Measurements from ENCODE around the gene AMIGO1.
"Not testable (repeated sequence)": the region's sequence is repeated elsewhere in the genome, so short reads cannot be mapped to it uniquely, and the experiment has no call there.

The AMIGO1 gene

DNA sequence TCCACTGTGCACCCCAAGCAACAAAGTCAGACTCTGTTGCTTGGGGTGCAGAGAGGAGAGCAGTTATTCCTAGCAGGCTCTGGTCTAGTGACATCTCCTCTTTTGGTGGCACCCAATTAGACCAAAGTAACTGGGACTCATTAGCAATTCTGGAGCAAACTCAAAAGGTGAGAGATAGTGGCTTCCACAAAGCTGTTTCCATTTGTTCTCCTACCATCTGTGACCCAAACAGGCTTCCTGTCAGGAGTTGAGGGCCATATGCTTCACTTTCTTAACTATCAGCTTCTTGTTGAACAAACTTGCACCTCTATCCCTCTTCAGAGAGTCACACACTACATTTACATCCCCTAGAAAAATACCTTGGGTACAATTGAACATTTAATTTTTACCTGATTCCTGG, 27.3 kb downstream of the AMIGO1 start:
- no peak for DNase-seq

DNA sequence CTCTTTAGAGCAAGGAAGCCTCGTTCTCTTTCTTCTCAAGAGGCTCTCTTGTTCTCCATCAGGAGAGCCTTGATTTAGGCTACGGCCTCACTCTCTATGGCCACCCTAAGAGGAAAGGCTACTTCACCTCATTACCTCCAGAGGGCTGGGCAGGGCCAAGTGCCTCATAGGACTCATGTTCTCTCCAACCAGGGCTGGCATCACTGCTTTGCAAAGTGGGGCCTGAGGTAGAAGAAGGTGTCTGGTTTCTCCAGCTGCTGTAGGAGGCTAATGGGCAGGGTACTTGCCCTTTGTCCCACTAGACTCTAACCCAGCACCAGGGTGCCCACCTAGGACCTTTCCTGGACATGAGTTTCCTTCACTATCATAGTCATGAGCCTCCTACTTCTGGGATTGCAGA, 27.9 kb downstream of the AMIGO1 start:
- DNase-seq = no peak

DNA sequence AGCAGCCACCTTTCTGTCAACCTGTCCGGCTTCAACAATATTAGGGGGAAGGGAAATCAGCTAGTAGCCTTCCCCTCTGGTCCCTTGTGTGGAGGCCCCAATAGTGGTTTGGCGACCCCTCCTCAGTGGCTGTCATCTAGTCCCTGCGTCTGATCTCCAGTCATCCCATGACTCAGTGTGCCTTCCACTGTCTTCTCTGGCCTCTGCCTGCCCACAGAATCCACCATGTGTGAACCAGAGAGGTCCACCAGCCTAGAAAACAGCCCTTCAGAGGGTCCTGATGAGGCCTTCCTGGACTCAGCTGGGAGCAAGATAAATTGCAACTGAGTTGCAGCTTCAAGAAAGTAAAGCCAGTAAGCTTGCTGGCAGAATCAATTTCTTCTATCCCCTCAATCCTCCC, 29.6 kb downstream of the AMIGO1 start:
- no peak for DNase-seq

DNA sequence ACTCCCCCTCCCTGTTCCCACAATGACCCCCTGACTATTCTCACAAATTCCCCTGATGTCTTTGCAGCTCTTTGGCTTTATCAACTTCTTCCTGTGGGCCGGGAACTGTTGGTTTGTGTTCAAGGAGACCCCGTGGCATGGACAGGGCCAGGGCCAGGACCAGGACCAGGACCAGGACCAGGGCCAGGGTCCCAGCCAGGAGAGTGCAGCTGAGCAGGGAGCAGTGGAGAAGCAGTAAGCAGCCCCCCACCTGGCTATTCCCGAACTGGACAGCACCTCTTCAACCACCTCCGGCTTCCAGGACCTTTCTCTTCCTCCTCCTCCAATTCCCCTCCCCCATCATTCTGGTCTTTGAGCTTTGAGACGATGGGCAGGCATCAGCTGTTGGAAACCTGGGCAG, 30.2 kb downstream of the AMIGO1 start:
- DNase-seq = no peak

DNA sequence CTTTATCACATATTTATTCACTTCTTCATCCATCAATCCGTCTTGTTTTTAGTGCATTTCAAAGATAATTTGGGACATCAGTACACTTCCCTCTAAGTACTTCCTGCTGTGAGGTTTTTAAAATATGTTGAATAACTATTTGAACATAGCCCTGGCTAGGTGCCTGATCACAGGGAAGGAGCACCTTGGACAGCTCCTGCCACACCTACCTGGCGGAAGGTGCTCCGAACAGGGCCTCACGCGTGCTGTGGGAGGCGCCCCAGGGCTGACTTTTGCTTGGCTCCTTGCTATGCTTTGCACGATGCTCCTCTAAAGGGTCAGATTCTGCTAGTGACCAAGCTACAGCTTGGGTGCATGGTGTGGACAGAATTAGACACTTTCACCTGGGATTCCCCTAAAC, 30.7 kb downstream of the AMIGO1 start:
- DNase-seq = no peak

DNA sequence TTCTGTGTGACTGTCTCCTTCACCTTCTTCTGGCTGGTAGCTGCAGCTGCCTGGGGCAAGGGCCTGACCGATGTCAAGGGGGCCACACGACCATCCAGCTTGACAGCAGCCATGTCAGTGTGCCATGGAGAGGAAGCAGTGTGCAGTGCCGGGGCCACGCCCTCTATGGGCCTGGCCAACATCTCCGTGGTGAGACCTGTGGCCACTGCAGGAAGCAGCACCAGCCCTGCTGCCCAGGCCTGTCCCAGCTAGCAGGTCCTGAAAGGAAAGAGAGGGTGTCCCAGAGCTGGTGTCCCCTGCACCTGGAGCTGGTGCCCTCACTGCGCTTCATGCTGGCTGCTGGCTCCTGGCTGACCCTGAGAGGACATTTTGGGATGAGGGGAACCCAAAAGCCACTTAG, 31.7 kb downstream of the AMIGO1 start:
- no peak for DNase-seq

DNA sequence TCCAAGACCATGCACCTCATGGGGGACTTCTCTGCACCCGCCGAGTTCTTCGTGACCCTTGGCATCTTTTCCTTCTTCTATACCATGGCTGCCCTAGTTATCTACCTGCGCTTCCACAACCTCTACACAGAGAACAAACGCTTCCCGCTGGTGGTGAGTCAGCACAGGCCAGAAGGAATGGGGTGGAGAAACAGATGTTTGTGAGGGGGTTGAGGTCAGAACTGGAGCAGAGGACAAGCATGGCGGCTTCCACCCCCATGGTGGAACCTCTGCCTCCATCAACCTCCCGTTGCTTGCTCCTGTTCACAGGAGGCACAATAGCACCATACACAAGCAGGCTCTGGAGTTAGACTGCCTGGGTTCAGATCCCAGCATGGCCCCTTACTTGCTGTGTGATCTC, 32.7 kb downstream of the AMIGO1 start:
- no peak for DNase-seq

DNA sequence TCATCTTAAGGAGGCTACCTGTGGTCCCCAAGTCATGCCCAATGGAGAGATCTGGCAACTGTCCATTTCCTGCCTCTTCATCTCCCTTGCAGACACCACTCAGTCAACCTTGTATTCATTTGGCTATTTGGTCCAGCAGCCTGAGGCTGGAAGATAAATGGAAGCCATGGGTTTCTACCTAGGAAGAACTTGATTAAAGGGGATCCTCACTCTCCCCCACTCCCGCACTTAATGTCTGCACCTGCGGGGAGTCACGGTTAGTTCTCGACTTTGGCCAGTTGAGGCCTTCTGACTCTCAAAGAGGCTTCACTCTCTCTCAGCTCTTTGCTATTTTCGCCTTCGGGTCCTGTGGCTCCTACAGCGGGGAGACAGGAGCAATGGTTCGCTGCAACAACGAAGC, 34.3 kb downstream of the AMIGO1 start:
- DNase-seq = no peak

DNA sequence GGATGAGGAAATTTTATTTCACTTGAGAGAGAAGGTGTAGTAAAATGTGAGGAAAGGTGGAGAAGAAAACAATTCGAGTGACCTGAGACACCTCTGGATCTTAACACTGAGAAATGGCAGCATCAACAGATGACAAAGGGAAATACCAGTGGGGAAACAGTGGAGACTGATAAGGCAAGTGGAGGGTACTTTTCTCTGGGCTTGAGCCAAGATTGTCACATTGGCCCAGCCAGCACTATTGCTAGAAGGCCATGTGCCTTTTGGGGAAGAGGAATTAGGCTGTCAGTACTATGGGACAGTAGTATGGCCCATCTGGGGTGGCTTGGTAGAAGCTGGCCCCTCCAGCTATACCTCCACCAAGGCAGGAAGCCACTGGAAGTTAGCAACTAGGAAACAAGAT, 34.8 kb downstream of the AMIGO1 start:
- DNase-seq = no peak

DNA sequence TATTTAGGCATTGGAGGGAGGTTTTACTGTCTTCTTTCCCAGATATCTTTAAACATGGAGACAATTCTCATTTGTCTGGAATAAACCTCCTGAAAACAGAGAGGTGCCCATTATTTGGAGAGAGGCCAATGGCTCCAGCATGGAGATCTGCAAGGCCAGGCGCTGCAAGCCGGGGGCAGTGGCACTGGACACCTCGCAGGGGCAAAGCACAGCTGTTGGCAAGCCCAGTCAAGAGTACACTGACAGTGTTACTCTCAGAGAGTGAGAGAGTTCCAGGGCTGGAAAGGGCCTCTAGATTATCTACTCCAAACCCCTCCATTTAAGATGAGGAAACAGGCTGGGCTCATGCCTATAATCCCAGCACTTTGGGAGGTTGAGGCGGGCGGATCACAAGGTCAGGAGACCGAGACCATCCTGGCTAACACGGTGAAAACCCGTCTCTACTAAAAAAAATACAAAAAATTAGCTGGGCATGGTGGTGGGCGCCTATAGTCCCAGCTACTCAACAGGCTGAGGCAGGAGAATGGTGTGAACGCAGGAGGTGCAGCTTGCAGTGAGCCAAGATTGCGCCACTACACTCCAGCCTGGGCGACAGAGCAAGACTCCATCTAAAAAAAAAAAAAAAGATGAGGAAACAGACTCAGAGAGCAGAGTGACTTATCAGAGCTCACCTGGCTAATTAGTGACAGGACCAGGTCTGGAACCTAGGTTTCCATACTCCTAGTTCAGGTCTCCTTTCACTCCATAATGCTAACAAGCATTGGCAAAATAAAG, 36.1 kb downstream of the AMIGO1 start:
- not testable (repeated sequence) for DNase-seq

DNA sequence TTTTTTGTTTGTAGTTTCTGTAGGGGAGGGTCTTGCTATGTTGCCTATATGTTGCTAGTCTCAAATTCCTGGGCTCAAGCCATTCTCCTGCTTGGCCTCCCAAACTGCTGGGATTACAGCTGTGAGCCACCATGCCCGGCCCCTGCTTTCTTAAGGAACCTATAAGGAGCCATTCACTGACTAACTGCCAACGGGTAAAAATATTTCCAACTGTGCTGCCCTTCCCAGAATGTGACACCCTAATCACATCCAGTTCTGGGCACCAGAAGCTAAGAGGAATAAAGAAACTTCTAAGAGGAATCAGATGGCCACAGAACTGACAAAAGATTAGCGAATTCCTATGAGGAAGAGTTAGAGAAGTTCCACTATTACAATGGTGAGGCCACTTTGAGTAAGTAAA, 36.7 kb downstream of the AMIGO1 start:
- DNase-seq = no peak

DNA sequence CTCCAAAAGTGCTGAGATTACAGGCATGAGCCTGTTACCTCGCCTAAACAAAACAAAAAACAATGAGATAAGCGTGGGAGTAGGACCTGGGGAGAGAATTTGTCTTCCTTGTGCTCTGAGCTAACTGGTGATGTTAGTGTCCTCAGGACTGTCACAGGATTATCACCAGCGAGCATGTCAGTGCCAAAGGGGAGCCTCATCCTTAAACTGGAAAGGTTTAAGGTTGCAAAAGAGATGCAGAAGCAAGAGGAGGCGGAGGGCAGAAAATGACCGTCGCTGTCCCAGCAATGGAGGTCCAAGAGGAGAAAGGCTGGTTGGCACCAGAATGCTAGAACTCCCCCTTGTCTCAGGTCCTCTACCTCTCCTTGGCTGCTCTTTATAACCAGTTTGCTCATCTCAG, 39.3 kb downstream of the AMIGO1 start:
- DNase-seq = no peak

DNA sequence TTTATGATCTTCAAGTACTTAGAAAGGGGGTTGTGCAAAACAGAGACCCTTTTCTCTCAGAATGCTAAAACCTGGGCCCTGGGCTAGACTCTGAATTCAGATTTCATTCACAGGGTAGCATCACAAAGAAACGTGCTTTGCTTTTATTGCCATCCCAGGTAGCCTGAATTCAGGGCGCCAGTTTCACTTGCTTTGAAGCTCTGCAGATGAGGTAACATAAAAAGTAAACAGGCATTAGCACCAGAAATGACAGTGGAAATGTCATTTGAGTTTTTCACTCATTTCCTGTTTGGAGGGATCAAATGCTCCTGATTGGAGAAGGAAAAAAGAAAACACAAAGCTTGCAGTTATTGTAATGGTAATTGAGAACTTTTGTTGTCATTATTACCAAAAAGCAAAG, 40.6 kb downstream of the AMIGO1 start:
- no peak for DNase-seq

DNA sequence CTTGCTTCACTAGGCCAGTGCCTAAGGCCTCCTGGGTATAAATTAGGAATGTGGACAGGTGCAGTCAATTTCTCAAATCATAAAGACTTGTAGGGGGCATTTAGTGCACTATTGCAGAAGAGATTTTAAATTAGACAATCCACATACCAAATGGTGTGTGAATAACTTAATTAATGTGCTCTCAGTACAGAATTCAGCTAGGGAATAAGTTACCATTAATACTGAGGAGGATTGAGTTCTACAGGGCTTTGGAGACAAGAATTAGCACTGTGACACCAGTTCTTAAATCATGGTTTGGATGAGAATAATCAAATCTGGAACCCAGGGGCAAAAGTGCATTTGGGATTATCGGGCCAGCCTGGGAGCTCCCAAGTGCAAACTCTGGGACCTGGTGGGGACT, 41.5 kb downstream of the AMIGO1 start:
- no peak for DNase-seq

DNA sequence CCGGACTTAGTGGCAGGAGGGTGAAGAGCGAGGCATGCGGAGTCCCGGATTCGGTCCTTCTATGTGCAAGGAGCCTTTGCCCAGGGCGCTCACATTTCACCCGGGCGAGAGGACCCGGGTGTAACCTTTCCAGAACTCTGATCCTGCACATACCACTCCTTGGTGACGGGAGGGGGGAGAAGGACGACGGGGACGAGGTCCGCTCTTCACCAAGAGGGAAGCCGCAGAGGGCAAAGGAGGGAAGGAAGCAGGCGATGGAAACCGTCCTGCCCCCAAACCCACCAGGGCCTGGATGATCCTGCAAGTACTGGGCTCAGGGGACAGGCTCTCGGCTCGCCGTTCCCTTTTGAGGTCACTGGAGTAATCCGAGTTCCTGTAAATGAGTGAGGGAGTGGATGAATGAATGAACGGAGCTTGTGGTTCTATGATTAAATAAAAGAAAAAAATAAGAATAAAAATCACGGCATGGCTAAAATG, 42.2 kb downstream of the AMIGO1 start:
- DNase-seq = no peak

DNA sequence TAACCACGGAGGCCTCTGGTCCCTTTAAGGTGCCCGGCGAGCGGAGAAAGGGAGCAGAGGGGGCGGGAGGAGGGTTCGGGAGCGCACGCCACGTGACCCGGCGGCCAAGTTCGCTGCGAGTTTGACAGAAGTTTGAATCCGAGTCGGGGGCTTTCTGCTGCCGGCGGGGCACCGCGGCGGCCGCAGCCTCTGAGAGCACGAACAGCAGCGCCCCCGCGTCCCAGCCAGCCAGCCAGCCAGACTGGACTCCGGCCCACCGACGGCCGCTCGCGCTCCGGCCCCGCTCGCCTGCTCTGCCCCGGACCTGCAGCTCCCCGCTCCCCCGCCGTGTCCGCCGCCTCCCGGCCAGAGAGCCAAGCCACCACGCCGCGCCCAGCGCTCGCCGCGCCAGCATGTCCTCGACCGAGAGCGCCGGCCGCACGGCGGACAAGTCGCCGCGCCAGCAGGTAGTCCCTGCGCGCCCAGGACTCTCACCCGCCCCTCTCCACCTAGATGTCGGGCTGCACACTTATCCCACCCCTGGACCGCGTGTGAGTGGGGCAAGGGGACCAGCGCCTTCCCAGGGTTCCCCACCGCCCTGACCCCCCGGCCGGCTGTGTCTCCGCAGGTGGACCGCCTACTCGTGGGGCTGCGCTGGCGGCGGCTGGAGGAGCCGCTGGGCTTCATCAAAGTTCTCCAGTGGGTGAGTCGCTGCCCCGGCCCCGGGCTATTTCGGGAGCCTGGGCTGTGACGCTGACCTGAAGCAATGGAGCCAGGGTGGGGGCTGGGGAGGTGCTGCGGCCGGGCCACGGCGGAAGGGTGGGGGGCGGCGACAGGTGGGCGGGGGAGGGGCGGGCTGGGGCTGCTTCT, 42.9 kb downstream of the AMIGO1 start, which contains the start of gene SYPL2:
SYPL2 (plus strand) TSS at position 95 of the 849 bp plus-strand sequence; CDS start at position 393, 298 bp downstream.
- no peak for DNase-seq

DNA sequence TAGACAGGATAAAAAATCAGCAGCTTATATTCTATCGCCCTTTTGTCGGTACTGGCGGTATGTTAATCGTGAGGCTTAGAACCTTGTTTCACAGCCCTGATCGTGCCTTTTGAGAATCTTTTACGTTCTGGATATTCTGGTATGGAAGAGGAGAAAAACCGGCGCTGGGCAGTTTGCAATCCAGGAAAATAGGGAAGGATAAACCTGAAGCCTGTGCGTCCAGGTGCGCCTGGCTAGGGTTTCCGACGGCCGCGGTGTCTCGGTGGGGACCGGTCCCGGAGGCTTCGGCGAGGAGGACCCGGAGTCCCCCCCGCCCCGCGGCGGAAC, 43.4 kb downstream of the AMIGO1 start:
- DNase-seq = no peak

DNA sequence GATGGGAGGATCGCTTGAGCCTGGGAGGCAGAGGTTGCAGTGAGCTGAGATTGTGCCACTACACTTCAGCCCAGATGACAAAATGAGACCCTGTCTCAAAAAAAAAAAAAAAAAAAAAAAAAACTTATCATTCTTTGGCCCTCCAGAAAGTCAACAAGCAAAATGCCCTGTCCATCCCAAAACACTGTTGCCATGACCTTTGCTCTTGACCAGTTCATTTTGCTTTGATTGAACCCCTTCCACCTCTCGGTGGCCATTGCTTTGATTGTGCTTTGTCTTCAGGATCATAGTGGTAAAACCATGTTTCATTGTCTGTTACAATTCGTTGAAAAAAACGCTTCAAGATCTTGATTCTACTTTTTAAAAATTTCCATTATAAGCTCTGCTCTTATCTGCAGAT, 51.7 kb downstream of the AMIGO1 start:
- DNase-seq = no peak

DNA sequence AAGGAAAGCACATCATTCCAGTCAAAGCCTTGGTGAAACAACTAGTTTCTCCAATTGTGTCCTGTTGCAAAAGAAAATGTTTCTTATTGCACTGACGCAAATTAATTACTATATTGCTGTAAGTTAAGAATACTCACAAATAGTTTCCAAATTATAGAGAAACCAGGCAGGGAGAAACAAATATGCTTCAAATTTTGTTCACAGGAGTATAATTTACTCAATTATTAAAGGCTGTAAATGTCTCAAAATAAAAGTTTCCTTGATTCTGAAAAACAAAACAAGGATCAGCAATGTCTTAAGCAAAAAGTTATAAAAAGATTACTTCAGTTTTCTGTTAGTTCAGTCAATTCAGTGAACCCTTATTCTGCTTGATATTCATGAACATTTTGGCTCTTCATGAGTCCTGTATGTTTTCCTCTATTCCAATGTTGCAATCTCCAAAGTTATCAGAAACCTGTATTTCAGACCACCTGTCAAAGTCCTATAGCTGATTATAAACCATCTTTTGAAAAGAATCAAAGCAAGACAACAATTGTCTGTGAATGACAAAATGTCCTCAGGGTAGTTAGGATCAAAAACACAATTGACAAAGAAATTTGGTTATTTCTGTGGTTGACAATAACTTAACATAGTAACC, 54.9 kb downstream of the AMIGO1 start:
- no peak for DNase-seq
